Naive thymus-derived CD8-positive, alpha-beta T cell (primary cell): ENCODE results near the gene PEAR1. TPM values are rescaled to one million over a fixed set of nuclear protein-coding genes. Genes with fewer than 3 reads are reported as not detected.

Experiments
- ATAC-seq, 2 donors: fragments of 150-1000 bp; cut with Tn5 transposase in 1 of 2; sonication (Bioruptor Pico), chemical (Tn5 transposase) in 1 of 2; 1 replicate in 1 of 2; 2 replicates in 1 of 2; pipeline ENCODE4 v1.10.0; 2021; ENCODE audit warnings: mild to moderate bottlenecking in 2 of 2, moderate library complexity in 2 of 2
- POLR2A ChIA-PET: fragments of 350-600 bp; sonication (Branson Sonifier 250); formaldehyde crosslinking; loops from one replicate; lab custom pipeline; 2021; ENCODE audit warnings: antibody characterized with exemption; lab: Charles Lee
- DNase-seq, 10 donors: peaks; one replicate each; pipeline versions ENCODE4 v3.0.0 to v3.0.0-alpha.2; 2020 to 2022
- H3K27ac Mint-ChIP-seq, 10 donors: one replicate each; pipeline ENCODE4 v1.8.0; 2020 to 2022; ENCODE audit warnings: mild to moderate bottlenecking in 10 of 10, mixed read lengths in 10 of 10, moderate library complexity in 4 of 10, inconsistent platforms in 1 of 10
- H3K27me3 Mint-ChIP-seq, 5 donors: one replicate each; pipeline ENCODE4 v1.8.0; 2021 to 2022; ENCODE audit warnings: mixed read lengths in 5 of 5
- H3K36me3 Mint-ChIP-seq, 3 donors: one replicate each; pipeline ENCODE4 v1.8.0; 2020 to 2022; ENCODE audit warnings: mixed read lengths in 3 of 3, mild to moderate bottlenecking in 2 of 3, inconsistent platforms in 1 of 3
- H3K4me1 Mint-ChIP-seq, 4 donors: one replicate each; pipeline ENCODE4 v1.8.0; 2021 to 2022; ENCODE audit warnings: mixed read lengths in 4 of 4
- H3K4me3 Mint-ChIP-seq, 10 donors: one replicate each; pipeline ENCODE4 v1.8.0; 2020 to 2022; ENCODE audit warnings: mild to moderate bottlenecking in 10 of 10, mixed read lengths in 10 of 10, moderate library complexity in 6 of 10, inconsistent platforms in 1 of 10
- H3K9me3 Mint-ChIP-seq, 9 donors: one replicate each; pipeline ENCODE4 v1.8.0; 2020 to 2022; ENCODE audit warnings: mixed read lengths in 9 of 9, mild to moderate bottlenecking in 3 of 9, inconsistent platforms in 1 of 9, moderate library complexity in 1 of 9
- polyA plus RNA-seq, 3 donors: library from polyadenylated mRNA; unstranded; fragments of 300-500 nt; fragmentation: Illumina TruSeq; gene quantifications; one replicate each; pipeline ENCODE4 v1.2.3, GENCODE V29; 2021
- total RNA-seq, 8 experiments: library from RNA in 2 of 8; stranded (reverse) in 2 of 8; gene quantifications; one replicate each; pipeline ENCODE4 v1.2.3 and lab custom pipeline; 2021 to 2026

The PEAR1 gene
- total RNA-seq (under 1 TPM in 1 of 2 experiments, not detected in 1; 0.11 TPM), polyA plus RNA-seq (not detected), total RNA-seq (lab: John Stamatoyannopoulos, UW) (0 to 0.32 (median 0.04) reads per million in 6 experiments)

- Mint-ChIP-seq H3K36me3 (no peaks in the 10 kb centered on the region), H3K27ac (peak within 1 kb of the TSS in 2 of 10 donors; percentile 22 to 35), H3K4me3 (peak within 1 kb of the TSS; percentile 63 to 83 (median 72)), H3K9me3 (no peaks in the 10 kb centered on the region), H3K27me3 (peaks cover 23 to 74% (median 41%) of the 10 kb centered on the region in 5 donors), H3K4me1 (peaks cover under 1 to 20% (median 17%) of the 10 kb centered on the region in 4 donors)
- no peak for ATAC-seq
- POLR2A ChIA-PET: interaction anchor here (0.5 to 0.7 kb wide), 3 partner anchors 136 to 152 kb away, joined by 4 to 5 read pairs (median 5); partner anchors contain the start of gene MRPL24
- DNase-seq: peak in 1 of 10 donors; percentile 7
Observed at GRCh38 chr1:156893048-156893953, at the start of gene PEAR1. Gene PEAR1 (plus strand): TSS chr1:156893718. CDS start chr1:156903927, 10,209 bp downstream.

- H3K27ac Mint-ChIP-seq: peak overlapping the region in 5 of 10 donors; percentile 2 to 85 (median 57)
- H3K27me3 Mint-ChIP-seq: peaks cover 17 to 63% (median 40%) of the 10 kb centered on the region in 5 donors
- peak overlapping the region; percentile 26 to 83 (median 64) for H3K4me3 Mint-ChIP-seq
- POLR2A ChIA-PET: no interaction called here
- H3K36me3 Mint-ChIP-seq: no peaks in the 10 kb centered on the region
- H3K4me1 Mint-ChIP-seq: peaks cover 12 to 35% (median 34%) of the 10 kb centered on the region in 4 donors
- ATAC-seq: no peak
- no peaks in the 10 kb centered on the region for H3K9me3 Mint-ChIP-seq
- peak in 1 of 10 donors; percentile 57 for DNase-seq
Observed at GRCh38 chr1:156844102-156844501, 49.4 kb upstream of the PEAR1 start.

GRCh38 chr1:156844638-156845037 lies 48.9 kb upstream of the PEAR1 start:
- Mint-ChIP-seq H3K4me3 (peak overlapping the region; percentile 28 to 83 (median 76)), H3K4me1 (peaks cover 13 to 37% (median 35%) of the 10 kb centered on the region in 4 donors), H3K9me3 (no peaks in the 10 kb centered on the region), H3K27ac (peak overlapping the region in 1 of 10 donors; percentile 48), H3K36me3 (no peaks in the 10 kb centered on the region), H3K27me3 (peaks cover 16 to 60% (median 40%) of the 10 kb centered on the region in 5 donors)
- no peak for ATAC-seq
- POLR2A ChIA-PET: no interaction called here
- no peak for DNase-seq

- Mint-ChIP-seq H3K36me3 (no peaks in the 10 kb centered on the region), H3K27ac (peak overlapping the region in 3 of 10 donors; percentile 31 to 87 (median 65)), H3K9me3 (no peaks in the 10 kb centered on the region), H3K4me1 (peaks cover 13 to 37% (median 35%) of the 10 kb centered on the region in 4 donors), H3K4me3 (peak overlapping the region; percentile 64 to 83 (median 76)), H3K27me3 (peaks cover 14 to 55% (median 40%) of the 10 kb centered on the region in 5 donors)
- DNase-seq: peak in 9 of 10 donors; percentile 25 to 76 (median 50)
- POLR2A ChIA-PET: no interaction called here
- peak; percentile 55 to 72 for ATAC-seq
Observed at GRCh38 chr1:156845055-156845952, 48.2 kb upstream of the PEAR1 start.

- ATAC-seq (no peak), DNase-seq (no peak)
- POLR2A ChIA-PET: interaction anchor here (1.8 kb wide), 1 partner anchor 9 kb away, joined by 4 read pairs; no protein-coding TSS in a partner anchor
- Mint-ChIP-seq H3K4me1 (peaks cover 13 to 37% (median 35%) of the 10 kb centered on the region in 4 donors), H3K9me3 (no peaks in the 10 kb centered on the region), H3K27me3 (peaks cover 12 to 48% (median 36%) of the 10 kb centered on the region in 5 donors), H3K36me3 (no peaks in the 10 kb centered on the region), H3K27ac (peak overlapping the region in 3 of 10 donors; percentile 8 to 71 (median 15)), H3K4me3 (peak overlapping the region in 5 of 10 donors; percentile 46 to 80 (median 71))
Observed at GRCh38 chr1:156845953-156846545, 47.5 kb upstream of the PEAR1 start.

GRCh38 chr1:156846643-156847042 lies 46.9 kb upstream of the PEAR1 start:
- DNase-seq (no peak), ATAC-seq (no peak)
- peaks cover 13 to 37% (median 35%) of the 10 kb centered on the region in 4 donors for H3K4me1 Mint-ChIP-seq
- H3K27me3 Mint-ChIP-seq: peaks cover 12 to 43% (median 30%) of the 10 kb centered on the region in 5 donors
- POLR2A ChIA-PET: interaction anchor here (1.8 kb wide), 1 partner anchor 9 kb away, joined by 4 read pairs; no protein-coding TSS in a partner anchor
- no peaks in the 10 kb centered on the region for H3K9me3 Mint-ChIP-seq
- H3K36me3 Mint-ChIP-seq: no peaks in the 10 kb centered on the region
- peak overlapping the region in 3 of 10 donors; percentile 16 to 45 (median 40) for H3K4me3 Mint-ChIP-seq
- peak overlapping the region in 1 of 10 donors; percentile 15 for H3K27ac Mint-ChIP-seq

GRCh38 chr1:156847591-156848460 lies 45.7 kb upstream of the PEAR1 start:
- Mint-ChIP-seq H3K27me3 (peaks cover 7 to 32% (median 18%) of the 10 kb centered on the region in 5 donors), H3K9me3 (no peaks in the 10 kb centered on the region), H3K36me3 (no peaks in the 10 kb centered on the region), H3K4me3 (peak overlapping the region; percentile 50 to 78 (median 69)), H3K27ac (peak overlapping the region in 7 of 10 donors; percentile 52 to 92 (median 76)), H3K4me1 (peaks cover 13 to 37% (median 35%) of the 10 kb centered on the region in 4 donors)
- ATAC-seq (no peak), DNase-seq (no peak)
- POLR2A ChIA-PET: interaction anchor here (1.0 to 3.4 kb wide), 5 partner anchors 8 to 107 kb away, joined by 3 to 12 read pairs (median 5); partner anchors contain the start of genes MRPL24 and NTRK1

GRCh38 chr1:156848461-156849150 lies 44.9 kb upstream of the PEAR1 start:
- Mint-ChIP-seq H3K4me3 (peak overlapping the region; percentile 50 to 78 (median 69)), H3K36me3 (no peaks in the 10 kb centered on the region), H3K4me1 (peaks cover 13 to 37% (median 35%) of the 10 kb centered on the region in 4 donors), H3K27ac (peak overlapping the region in 8 of 10 donors; percentile 59 to 93 (median 88)), H3K9me3 (no peaks in the 10 kb centered on the region), H3K27me3 (peaks cover 3 to 29% (median 10%) of the 10 kb centered on the region in 5 donors)
- ATAC-seq (peak; percentile 86 to 89), DNase-seq (peak; percentile 48 to 89 (median 68))
- POLR2A ChIA-PET: interaction anchor here (1.0 to 3.4 kb wide), 4 partner anchors 9 to 108 kb away, joined by 3 to 12 read pairs (median 5); partner anchors contain the start of genes MRPL24 and NTRK1

GRCh38 chr1:156849151-156849496 lies 44.4 kb upstream of the PEAR1 start:
- ATAC-seq: no peak
- H3K4me3 Mint-ChIP-seq: peak overlapping the region in 9 of 10 donors; percentile 50 to 78 (median 70)
- H3K4me1 Mint-ChIP-seq: peaks cover 10 to 34% (median 31%) of the 10 kb centered on the region in 4 donors
- peaks cover under 1 to 24% (median 5%) of the 10 kb centered on the region in 5 donors for H3K27me3 Mint-ChIP-seq
- DNase-seq: no peak
- H3K36me3 Mint-ChIP-seq: no peaks in the 10 kb centered on the region
- H3K9me3 Mint-ChIP-seq: no peaks in the 10 kb centered on the region
- peak overlapping the region in 8 of 10 donors; percentile 37 to 93 (median 88) for H3K27ac Mint-ChIP-seq
- POLR2A ChIA-PET: interaction anchor here (1.0 to 3.4 kb wide), 4 partner anchors 9 to 108 kb away, joined by 3 to 12 read pairs (median 5); partner anchors contain the start of genes MRPL24 and NTRK1
